SK-N-SH treated with all-trans-retinoic acid at 6 μM for 48 hours (cell line): Measurements from ENCODE around the gene FREM3.
"Not testable (repeated sequence)": the region's sequence is repeated elsewhere in the genome, so short reads cannot be mapped to it uniquely, and the experiment has no call there.

ENCODE experiments used
- ATAC-seq: fragments of 200-7000 bp; cut with Tn5 transposase; 3 replicates; pipeline ENCODE4 v1.9.1; 2020; ENCODE audit warnings: mild to moderate bottlenecking, moderate library complexity
- ARNTL ChIP-seq: fragments of 450-650 bp; formaldehyde crosslinking; IDR thresholded peaks from 2 replicates; pipeline ENCODE4 v1.5.0; 2020; ENCODE audit warnings: low read depth, mild to moderate bottlenecking, moderate library complexity, borderline replicate concordance
- BACH2 ChIP-seq: fragments of 250-450 bp; sonication (Bioruptor Pico); IDR thresholded peaks from 2 replicates; pipeline ENCODE4 v1.9.0; 2021; ENCODE audit warnings: mild to moderate bottlenecking, borderline replicate concordance
- CSDC2 ChIP-seq: fragments of 250-450 bp; sonication (Bioruptor Pico); IDR thresholded peaks from 2 replicates; pipeline ENCODE4 v1.5.0; 2020; ENCODE audit warnings: mild to moderate bottlenecking, moderate library complexity
- GLIS3 ChIP-seq: fragments of 250-450 bp; sonication (Bioruptor Pico); IDR thresholded peaks from 2 replicates; pipeline ENCODE4 v1.5.0; 2020; ENCODE audit warnings: mild to moderate bottlenecking, moderate library complexity
- ISL1 ChIP-seq: fragments of 250-450 bp; sonication (Bioruptor Pico); IDR thresholded peaks from 2 replicates; pipeline ENCODE4 v2.1.2; 2022; ENCODE audit warnings: mild to moderate bottlenecking, moderate library complexity
- OSR1 ChIP-seq: fragments of 250-450 bp; sonication (Bioruptor Pico); IDR thresholded peaks from 2 replicates; pipeline ENCODE4 v1.8.0; 2022; ENCODE audit warnings: moderate library complexity, mild to moderate bottlenecking, inconsistent platforms
- PPARA ChIP-seq: fragments of 250-450 bp; sonication (Bioruptor Pico); IDR thresholded peaks from 2 replicates; pipeline ENCODE4 v1.5.0; 2020; ENCODE audit warnings: mild to moderate bottlenecking, borderline replicate concordance
- SNAI2 ChIP-seq: fragments of 250-450 bp; sonication (Bioruptor Pico); IDR thresholded peaks from 2 replicates; pipeline ENCODE4 v1.5.0; 2020; ENCODE audit warnings: mild to moderate bottlenecking, moderate library complexity
- TCF4 ChIP-seq: fragments of 250-450 bp; sonication (Bioruptor Pico); IDR thresholded peaks from 2 replicates; pipeline ENCODE4 v1.8.0; 2021; ENCODE audit warnings: mild to moderate bottlenecking, moderate library complexity, borderline replicate concordance
- TOX ChIP-seq: fragments of 250-450 bp; sonication (Bioruptor Pico); IDR thresholded peaks from 2 replicates; pipeline ENCODE4 v1.8.0; 2021; ENCODE audit warnings: mild to moderate bottlenecking, moderate library complexity, borderline replicate concordance
- ZC3H10 ChIP-seq: fragments of 250-450 bp; sonication (Bioruptor Pico); IDR thresholded peaks from 2 replicates; pipeline ENCODE4 v1.5.1; 2021; ENCODE audit warnings: mild to moderate bottlenecking, moderate library complexity
- ZFP3 ChIP-seq: fragments of 250-450 bp; sonication (Bioruptor Pico); IDR thresholded peaks from 2 replicates; pipeline ENCODE4 v1.5.0; 2020; ENCODE audit warnings: mild to moderate bottlenecking, moderate library complexity
- ZFP30 ChIP-seq: fragments of 450-650 bp; formaldehyde crosslinking; IDR thresholded peaks from 2 replicates; pipeline ENCODE4 v1.5.0; 2022; ENCODE audit warnings: mild to moderate bottlenecking, moderate library complexity
- ZNF565 ChIP-seq: fragments of 450-650 bp; formaldehyde crosslinking; conservative IDR thresholded peaks from 2 replicates; pipeline ENCODE4 v1.5.0; 2020; ENCODE audit warnings: low read depth, mild to moderate bottlenecking, moderate library complexity
- ZNF70 ChIP-seq: fragments of 450-650 bp; formaldehyde crosslinking; IDR thresholded peaks from 2 replicates; pipeline ENCODE4 v1.5.0; 2020; ENCODE audit warnings: mild to moderate bottlenecking, moderate library complexity
- ZNF8 ChIP-seq: fragments of 450-650 bp; formaldehyde crosslinking; IDR thresholded peaks from 2 replicates; pipeline ENCODE4 v1.5.0; 2020; ENCODE audit warnings: mild to moderate bottlenecking, moderate library complexity
- TF ChIP-seq, protein P1 (sequence below): fragments of 250-450 bp; sonication (Bioruptor Pico); IDR thresholded peaks from 2 replicates; pipeline ENCODE4 v1.5.1; 2021; ENCODE audit warnings: mild to moderate bottlenecking, moderate library complexity
- TF ChIP-seq, protein P2 (sequence below): fragments of 250-450 bp; sonication (Bioruptor Pico); IDR thresholded peaks from 2 replicates; pipeline ENCODE4 v1.5.1; 2020; ENCODE audit warnings: low read depth, mild to moderate bottlenecking, moderate library complexity
- TF ChIP-seq, protein P3 (sequence below): fragments of 250-450 bp; sonication (Bioruptor Pico); IDR thresholded peaks from 2 replicates; pipeline ENCODE4 v1.5.0; 2020; ENCODE audit warnings: mild to moderate bottlenecking, moderate library complexity
- TF ChIP-seq, protein P4 (sequence below): fragments of 250-450 bp; sonication (Bioruptor Pico); IDR thresholded peaks from 2 replicates; pipeline ENCODE4 v1.8.0; 2021; ENCODE audit warnings: low read depth, mild to moderate bottlenecking, moderate library complexity, borderline replicate concordance

FREM3 gene

DNA sequence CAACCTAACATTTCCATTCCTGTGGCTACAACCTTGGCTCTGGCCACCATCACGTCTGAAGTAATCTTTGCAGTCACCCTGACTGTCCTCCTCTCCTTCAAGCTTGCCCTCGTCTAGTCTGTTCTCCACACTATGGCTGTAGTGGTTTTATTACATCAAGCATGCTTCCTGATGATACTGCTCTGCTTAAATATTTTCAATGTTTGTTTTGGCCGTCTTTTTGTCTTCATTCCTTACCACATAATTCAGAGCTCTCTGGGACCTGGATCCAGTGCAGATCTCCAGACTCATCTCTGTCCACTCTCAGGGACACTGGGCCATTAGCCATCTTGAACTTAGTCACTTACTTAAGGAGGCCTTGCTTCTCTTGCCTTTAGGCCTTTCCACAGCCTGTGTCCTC, 27.7 kb upstream of the FREM3 start:
- peak; percentile 88 for ATAC-seq
- TF ChIP-seq ARNTL (CRISPR knock-in tag) (no peak), TOX (CRISPR knock-in tag) (no peak)

DNA sequence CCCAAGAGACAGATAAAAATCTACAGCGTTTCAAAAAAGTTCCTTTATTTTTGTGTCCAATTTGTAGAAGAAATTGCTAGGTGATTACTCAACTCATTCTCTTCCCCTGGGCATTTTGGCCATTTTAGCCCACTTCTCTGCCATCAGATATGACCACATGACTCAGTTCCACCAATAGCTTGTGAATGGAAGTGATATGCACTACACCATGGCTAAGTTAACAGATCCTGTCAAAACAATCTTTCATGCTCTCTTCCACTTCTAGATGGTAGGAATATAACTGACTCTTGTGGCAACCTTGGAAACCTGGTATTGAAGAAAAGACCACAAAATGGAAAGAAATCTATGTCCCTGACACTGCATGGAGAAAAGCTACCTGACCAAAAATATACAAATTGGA, 26.2 kb upstream of the FREM3 start:
- no peak for TF ChIP-seq ZNF70 (CRISPR knock-in tag)
- TF ChIP-seq, all 23 proteins: peak for 0
- no peak for ATAC-seq

DNA sequence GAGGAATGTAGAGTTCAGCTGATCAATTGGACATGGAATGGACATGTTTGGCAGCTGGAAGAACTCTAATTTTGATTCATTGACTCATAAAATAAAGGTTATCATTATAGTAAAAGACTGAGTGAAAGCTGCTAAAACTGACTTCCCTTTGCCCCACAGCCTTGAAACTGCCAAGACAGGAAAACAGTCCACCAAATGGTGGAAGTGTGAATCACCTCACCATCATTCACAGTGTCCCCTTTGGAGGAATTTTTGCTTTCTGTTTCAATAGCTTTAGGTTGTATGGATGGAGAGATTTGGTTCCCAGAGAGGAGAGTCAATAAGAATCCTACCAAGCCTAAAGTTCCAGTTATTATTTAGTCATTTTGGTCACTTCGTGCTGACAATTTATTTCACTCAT, 20.8 kb upstream of the FREM3 start:
- ATAC-seq = no peak

DNA sequence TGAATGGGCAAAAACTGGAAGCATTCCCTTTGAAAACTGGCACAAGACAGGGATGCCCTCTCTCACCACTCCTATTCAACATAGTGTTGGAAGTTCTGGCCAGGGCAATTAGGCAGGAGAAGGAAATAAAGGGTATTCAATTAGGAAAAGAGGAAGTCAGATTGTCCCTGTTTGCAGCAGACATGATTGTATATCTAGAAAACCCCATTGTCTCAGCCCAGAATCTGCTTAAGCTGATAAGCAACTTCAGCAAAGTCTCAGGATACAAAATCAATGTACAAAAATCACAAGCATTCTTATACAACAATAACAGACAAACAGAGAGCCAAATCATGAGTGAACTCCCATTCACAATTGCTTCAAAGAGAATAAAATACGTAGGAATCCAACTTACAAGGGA, 18.3 kb upstream of the FREM3 start:
- not testable (repeated sequence) for ATAC-seq

More for the DNA sequence above, 20.8 kb upstream of the FREM3 start:
- TF ChIP-seq, protein P1, sequence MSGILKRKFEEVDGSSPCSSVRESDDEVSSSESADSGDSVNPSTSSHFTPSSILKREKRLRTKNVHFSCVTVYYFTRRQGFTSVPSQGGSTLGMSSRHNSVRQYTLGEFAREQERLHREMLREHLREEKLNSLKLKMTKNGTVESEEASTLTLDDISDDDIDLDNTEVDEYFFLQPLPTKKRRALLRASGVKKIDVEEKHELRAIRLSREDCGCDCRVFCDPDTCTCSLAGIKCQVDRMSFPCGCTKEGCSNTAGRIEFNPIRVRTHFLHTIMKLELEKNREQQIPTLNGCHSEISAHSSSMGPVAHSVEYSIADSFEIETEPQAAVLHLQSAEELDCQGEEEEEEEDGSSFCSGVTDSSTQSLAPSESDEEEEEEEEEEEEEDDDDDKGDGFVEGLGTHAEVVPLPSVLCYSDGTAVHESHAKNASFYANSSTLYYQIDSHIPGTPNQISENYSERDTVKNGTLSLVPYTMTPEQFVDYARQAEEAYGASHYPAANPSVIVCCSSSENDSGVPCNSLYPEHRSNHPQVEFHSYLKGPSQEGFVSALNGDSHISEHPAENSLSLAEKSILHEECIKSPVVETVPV = no peak
- no peak for TF ChIP-seq ZNF8 (CRISPR knock-in tag)
- TF ChIP-seq, protein P2, sequence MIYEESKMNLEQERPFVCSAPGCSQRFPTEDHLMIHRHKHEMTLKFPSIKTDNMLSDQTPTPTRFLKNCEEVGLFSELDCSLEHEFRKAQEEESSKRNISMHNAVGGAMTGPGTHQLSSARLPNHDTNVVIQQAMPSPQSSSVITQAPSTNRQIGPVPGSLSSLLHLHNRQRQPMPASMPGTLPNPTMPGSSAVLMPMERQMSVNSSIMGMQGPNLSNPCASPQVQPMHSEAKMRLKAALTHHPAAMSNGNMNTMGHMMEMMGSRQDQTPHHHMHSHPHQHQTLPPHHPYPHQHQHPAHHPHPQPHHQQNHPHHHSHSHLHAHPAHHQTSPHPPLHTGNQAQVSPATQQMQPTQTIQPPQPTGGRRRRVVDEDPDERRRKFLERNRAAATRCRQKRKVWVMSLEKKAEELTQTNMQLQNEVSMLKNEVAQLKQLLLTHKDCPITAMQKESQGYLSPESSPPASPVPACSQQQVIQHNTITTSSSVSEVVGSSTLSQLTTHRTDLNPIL (CRISPR knock-in tag) = no peak
- no peak for TF ChIP-seq PPARA (CRISPR knock-in tag)
- TF ChIP-seq BACH2 (CRISPR knock-in tag) = no peak
- TF ChIP-seq, protein P3, sequence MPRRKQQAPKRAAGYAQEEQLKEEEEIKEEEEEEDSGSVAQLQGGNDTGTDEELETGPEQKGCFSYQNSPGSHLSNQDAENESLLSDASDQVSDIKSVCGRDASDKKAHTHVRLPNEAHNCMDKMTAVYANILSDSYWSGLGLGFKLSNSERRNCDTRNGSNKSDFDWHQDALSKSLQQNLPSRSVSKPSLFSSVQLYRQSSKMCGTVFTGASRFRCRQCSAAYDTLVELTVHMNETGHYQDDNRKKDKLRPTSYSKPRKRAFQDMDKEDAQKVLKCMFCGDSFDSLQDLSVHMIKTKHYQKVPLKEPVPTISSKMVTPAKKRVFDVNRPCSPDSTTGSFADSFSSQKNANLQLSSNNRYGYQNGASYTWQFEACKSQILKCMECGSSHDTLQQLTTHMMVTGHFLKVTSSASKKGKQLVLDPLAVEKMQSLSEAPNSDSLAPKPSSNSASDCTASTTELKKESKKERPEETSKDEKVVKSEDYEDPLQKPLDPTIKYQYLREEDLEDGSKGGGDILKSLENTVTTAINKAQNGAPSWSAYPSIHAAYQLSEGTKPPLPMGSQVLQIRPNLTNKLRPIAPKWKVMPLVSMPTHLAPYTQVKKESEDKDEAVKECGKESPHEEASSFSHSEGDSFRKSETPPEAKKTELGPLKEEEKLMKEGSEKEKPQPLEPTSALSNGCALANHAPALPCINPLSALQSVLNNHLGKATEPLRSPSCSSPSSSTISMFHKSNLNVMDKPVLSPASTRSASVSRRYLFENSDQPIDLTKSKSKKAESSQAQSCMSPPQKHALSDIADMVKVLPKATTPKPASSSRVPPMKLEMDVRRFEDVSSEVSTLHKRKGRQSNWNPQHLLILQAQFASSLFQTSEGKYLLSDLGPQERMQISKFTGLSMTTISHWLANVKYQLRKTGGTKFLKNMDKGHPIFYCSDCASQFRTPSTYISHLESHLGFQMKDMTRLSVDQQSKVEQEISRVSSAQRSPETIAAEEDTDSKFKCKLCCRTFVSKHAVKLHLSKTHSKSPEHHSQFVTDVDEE (CRISPR knock-in tag) = no peak
- TF ChIP-seq, protein P4, sequence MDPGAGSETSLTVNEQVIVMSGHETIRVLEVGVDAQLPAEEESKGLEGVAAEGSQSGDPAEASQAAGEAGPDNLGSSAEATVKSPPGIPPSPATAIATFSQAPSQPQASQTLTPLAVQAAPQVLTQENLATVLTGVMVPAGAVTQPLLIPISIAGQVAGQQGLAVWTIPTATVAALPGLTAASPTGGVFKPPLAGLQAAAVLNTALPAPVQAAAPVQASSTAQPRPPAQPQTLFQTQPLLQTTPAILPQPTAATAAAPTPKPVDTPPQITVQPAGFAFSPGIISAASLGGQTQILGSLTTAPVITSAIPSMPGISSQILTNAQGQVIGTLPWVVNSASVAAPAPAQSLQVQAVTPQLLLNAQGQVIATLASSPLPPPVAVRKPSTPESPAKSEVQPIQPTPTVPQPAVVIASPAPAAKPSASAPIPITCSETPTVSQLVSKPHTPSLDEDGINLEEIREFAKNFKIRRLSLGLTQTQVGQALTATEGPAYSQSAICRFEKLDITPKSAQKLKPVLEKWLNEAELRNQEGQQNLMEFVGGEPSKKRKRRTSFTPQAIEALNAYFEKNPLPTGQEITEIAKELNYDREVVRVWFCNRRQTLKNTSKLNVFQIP (CRISPR knock-in tag) = no peak
- no peak for TF ChIP-seq ZNF565 (CRISPR knock-in tag)
- TF ChIP-seq ISL1 = no peak
- no peak for TF ChIP-seq ARNTL (CRISPR knock-in tag)
- no peak for TF ChIP-seq ZNF70 (CRISPR knock-in tag)
- TF ChIP-seq GLIS3 (CRISPR knock-in tag) = no peak
- no peak for TF ChIP-seq ZFP30 (CRISPR knock-in tag)
- no peak for TF ChIP-seq OSR1 (CRISPR knock-in tag)
- no peak for TF ChIP-seq ZFP3 (CRISPR knock-in tag)
- no peak for TF ChIP-seq TCF4 (CRISPR knock-in tag)
- no peak for TF ChIP-seq CSDC2 (CRISPR knock-in tag)
- no peak for TF ChIP-seq ZC3H10 (CRISPR knock-in tag)
- TF ChIP-seq TOX (CRISPR knock-in tag) = no peak
- no peak for TF ChIP-seq SNAI2 (CRISPR knock-in tag)

DNA sequence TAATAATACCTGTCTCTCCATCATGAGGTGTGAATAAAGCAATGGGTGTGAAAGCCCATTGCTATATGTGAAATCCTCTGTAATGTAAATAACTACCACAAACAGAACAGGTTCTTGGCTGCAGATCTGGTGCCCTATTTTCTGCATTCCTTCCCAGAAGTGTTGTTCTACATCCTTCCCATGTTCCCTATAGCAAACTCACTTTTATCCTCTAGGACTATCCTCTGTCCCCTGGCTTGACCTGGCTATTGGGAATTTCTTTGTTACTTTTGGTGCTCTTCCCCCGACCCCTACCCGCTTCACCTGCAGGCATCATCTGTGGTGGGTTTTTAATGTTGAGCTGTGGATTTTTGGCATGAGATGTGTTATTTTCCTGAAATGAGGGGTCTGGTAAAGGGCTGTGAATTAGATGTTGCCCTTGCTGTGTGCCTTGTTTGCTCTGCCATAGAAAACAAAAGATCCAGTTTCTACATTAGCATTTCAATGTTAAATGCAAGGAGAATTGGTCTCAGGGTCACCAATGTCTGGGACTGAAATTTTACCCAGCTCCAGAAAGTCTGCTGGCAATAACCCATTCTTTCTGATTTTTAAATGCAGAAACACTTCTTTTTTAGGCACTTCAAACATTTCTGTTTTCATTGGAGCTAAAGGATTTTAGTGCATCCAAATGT, 13.6 kb upstream of the FREM3 start:
- TF ChIP-seq ZNF8 (CRISPR knock-in tag) = no peak
- TF ChIP-seq ZNF70 (CRISPR knock-in tag) = no peak
- no peak for TF ChIP-seq ISL1
- no peak for TF ChIP-seq TOX (CRISPR knock-in tag)
- TF ChIP-seq, protein P3 (CRISPR knock-in tag) = no peak
- no peak for TF ChIP-seq ZC3H10 (CRISPR knock-in tag)
- TF ChIP-seq, all 23 proteins: peak for 0
- no peak for ATAC-seq
